SU-DHL-6 (cell line): ENCODE measurements around the gene LIM2.

Experiments used
- H2AFZ ChIP-seq: fragments of 200-600 bp; sonication (generic); 2 replicates; pipeline ENCODE4 v1.6.1; 2014; ENCODE audit warnings: low read depth, mild to moderate bottlenecking, moderate library complexity, mixed read lengths, antibody characterized with exemption, low read length; ENCODE audit not compliant: severe bottlenecking
- H3F3A ChIP-seq: fragments of 200-600 bp; shearing (Covaris generic); 2 replicates; pipeline ENCODE4 v1.6.0; 2016; ENCODE audit warnings: antibody characterized with exemption, mild to moderate bottlenecking; ENCODE audit not compliant: insufficient read depth
- H3K27ac ChIP-seq: fragments of 200-600 bp; sonication (generic); 2 replicates; pipeline ENCODE4 v1.5.1; 2016; ENCODE audit warnings: low read depth, mild to moderate bottlenecking, low read length, moderate library complexity, mixed read lengths
- H3K27me3 ChIP-seq: fragments of 200-600 bp; sonication (generic), shearing (Covaris generic); 2 replicates; pipeline ENCODE4 v1.6.0; 2014; ENCODE audit warnings: mild to moderate bottlenecking, low read length
- H3K36me3 ChIP-seq: fragments of 200-600 bp; sonication (generic); 2 replicates; pipeline ENCODE4 v1.6.1; 2014; ENCODE audit warnings: mild to moderate bottlenecking, low read length, mixed read lengths
- H3K4me2 ChIP-seq: fragments of 300-600, 200-600 bp; shearing (Covaris generic), sonication (generic); 2 replicates; pipeline ENCODE4 v1.6.0; 2014; ENCODE audit warnings: low read length, low read depth, mild to moderate bottlenecking; ENCODE audit not compliant: poor library complexity, severe bottlenecking
- H3K4me3 ChIP-seq: fragments of 200-600 bp; sonication (generic); 2 replicates; pipeline ENCODE4 v1.5.1; 2014; ENCODE audit warnings: antibody characterized with exemption, low read length, mild to moderate bottlenecking, mixed read lengths; ENCODE audit not compliant: insufficient read depth, poor library complexity, severe bottlenecking
- H3K79me2 ChIP-seq: fragments of 200-600 bp; sonication (generic); 2 replicates; pipeline ENCODE4 v1.6.1; 2014; ENCODE audit warnings: mild to moderate bottlenecking, low read length, moderate library complexity; ENCODE audit not compliant: insufficient read depth
- H3K9ac ChIP-seq: fragments of 200-600 bp; sonication (generic); 2 replicates; pipeline ENCODE4 v1.7.0; 2014; ENCODE audit warnings: mild to moderate bottlenecking, low read length
- H3K9me2 ChIP-seq: fragments of 200-600 bp; sonication (generic); replicated peaks from 2 replicates; pipeline ENCODE4 v1.6.1; 2014; ENCODE audit warnings: low read length; ENCODE audit not compliant: insufficient read depth
- H3K9me3 ChIP-seq: fragments of 200-600 bp; sonication (generic); 2 replicates; pipeline ENCODE4 v1.6.1; 2014; ENCODE audit warnings: low read length, mixed read lengths; ENCODE audit not compliant: insufficient read depth
- H4K20me1 ChIP-seq: fragments of 200-600 bp; sonication (generic); 2 replicates; pipeline ENCODE4 v1.6.1; 2014; ENCODE audit warnings: low read depth, mild to moderate bottlenecking, antibody characterized with exemption, low read length, moderate library complexity, mixed read lengths
- CTCF ChIP-seq: fragments of 200-600 bp; sonication (generic); IDR thresholded peaks from one replicate; pipeline ENCODE4 v1.5.1; 2017; ENCODE audit warnings: antibody characterized with exemption, mild to moderate bottlenecking, low read length, moderate library complexity; ENCODE audit not compliant: insufficient read depth, poor library complexity, severe bottlenecking
- EZH2phosphoT487 ChIP-seq: fragments of 200-600 bp; sonication (generic), shearing (Covaris generic); conservative IDR thresholded peaks from 2 replicates; pipeline ENCODE4 v1.6.1; 2018; ENCODE audit warnings: mild to moderate bottlenecking, antibody characterized with exemption, low read length, moderate library complexity, mixed read lengths

Gene LIM2

DNA sequence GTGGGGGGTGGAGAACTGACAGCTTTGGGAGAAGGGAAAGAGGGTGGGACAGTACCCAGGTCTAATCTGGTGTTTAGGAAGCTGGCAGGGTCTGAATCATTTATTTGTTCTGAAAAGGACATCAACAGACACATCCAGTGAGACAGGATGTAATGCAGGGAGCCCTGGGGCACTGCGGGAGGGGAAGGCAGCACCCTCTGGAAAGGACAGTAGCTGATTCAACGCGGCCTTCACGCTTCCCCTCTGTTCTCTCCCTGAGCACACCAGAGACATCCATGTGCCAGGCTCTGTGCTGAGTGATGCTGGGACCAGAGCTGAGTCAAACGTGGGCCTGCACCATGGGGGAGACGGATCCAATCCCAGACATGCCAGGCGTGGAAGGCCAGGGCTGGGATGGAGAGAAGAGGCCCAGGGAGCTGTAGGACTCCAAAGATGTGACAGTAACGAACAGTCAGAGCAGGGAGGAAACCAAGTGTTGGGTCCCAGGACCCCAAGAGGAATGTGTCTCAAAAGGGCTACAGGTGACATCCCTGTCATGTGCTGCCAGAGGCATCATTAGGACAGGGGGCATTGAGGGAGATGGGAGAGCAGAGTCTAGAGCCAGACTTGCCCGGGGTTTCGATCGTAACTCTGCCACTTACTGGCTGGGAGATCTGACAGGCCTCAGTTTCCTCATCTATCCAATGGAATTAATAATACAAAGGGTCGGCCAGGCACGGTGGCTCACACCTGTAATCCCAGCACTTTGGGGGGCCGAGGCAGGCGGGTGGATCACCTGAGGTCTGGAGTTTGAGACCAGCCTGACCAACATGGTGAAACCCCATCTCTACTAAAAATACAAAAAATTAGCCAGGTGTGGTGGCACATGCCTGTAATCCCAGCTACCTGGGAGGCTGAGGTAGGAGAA, 23.3 kb downstream of the LIM2 start:
- Histone ChIP-seq H3K9ac (no peak overlapping the region), H2AFZ (no peak overlapping the region), H3K4me2 (peak overlapping the region; percentile 2), H3K27ac (no peak overlapping the region), H3K27me3 (no peaks in the 10 kb centered on the region), H3K9me2 (no peaks in the 10 kb centered on the region), H3K36me3 (no peaks in the 10 kb centered on the region), H4K20me1 (no peaks in the 10 kb centered on the region), H3F3A (peaks cover 4% of the 10 kb centered on the region; the same call in 1 of the 2 replicates), H3K4me3 (no peak overlapping the region), H3K79me2 (peaks cover 19% of the 10 kb centered on the region; the same call in 1 of the 2 replicates), H3K9me3 (no peaks in the 10 kb centered on the region)
- no peak for TF ChIP-seq CTCF
- no peak for TF ChIP-seq EZH2phosphoT487

GRCh38 chr19:51361239-51361638, 26.5 kb downstream of the LIM2 start:
- peaks cover 4% of the 10 kb centered on the region; the same call in 1 of the 2 replicates for H3F3A ChIP-seq
- H2AFZ ChIP-seq, result no peak overlapping the region
- no peaks in the 10 kb centered on the region for H3K36me3 ChIP-seq
- no peak overlapping the region for H3K27ac ChIP-seq
- H4K20me1 ChIP-seq, result no peaks in the 10 kb centered on the region
- TF ChIP-seq EZH2phosphoT487 (no peak), CTCF (no peak)
- H3K4me3 ChIP-seq, result no peak overlapping the region
- H3K9me2 ChIP-seq, result no peaks in the 10 kb centered on the region
- no peak overlapping the region for H3K9ac ChIP-seq
- H3K27me3 ChIP-seq, result no peaks in the 10 kb centered on the region
- no peak overlapping the region for H3K4me2 ChIP-seq
- peaks cover 19% of the 10 kb centered on the region; the same call in 1 of the 2 replicates for H3K79me2 ChIP-seq
- no peaks in the 10 kb centered on the region for H3K9me3 ChIP-seq

DNA sequence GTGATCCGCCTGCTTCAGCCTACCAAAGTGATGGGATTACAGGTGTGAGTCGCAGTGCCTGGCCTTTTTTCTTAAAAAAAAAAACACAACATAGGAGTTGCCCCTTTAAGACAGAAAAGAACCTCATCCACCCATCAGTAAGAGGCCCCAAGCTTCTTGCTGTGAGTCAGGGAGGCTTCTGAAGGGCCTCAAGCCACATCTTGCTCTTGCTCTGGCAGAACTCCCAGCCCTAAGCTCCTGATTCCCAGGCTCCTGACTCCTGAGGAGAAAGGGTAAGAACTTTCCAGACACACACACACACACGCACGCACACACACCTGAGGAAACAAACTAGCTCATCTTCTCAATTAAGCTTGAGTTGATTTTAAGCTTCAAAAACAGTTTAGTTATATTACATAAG, 28.5 kb downstream of the LIM2 start:
- Histone ChIP-seq H3K27ac (no peak overlapping the region), H3K9me2 (no peaks in the 10 kb centered on the region), H3K36me3 (no peaks in the 10 kb centered on the region), H3K9me3 (no peaks in the 10 kb centered on the region), H3K79me2 (peaks cover 4% of the 10 kb centered on the region; the same call in 1 of the 2 replicates), H3K4me3 (no peak overlapping the region), H3K27me3 (no peaks in the 10 kb centered on the region), H2AFZ (no peak overlapping the region), H3K4me2 (no peak overlapping the region), H4K20me1 (no peaks in the 10 kb centered on the region), H3K9ac (no peak overlapping the region), H3F3A (no peaks in the 10 kb centered on the region)
- TF ChIP-seq EZH2phosphoT487 (no peak), CTCF (no peak)
